Liver (tissue), 9 donors: ENCODE results near the gene ABCC5. TPM values are rescaled to one million over a fixed set of nuclear protein-coding genes. Genes with fewer than 3 reads are reported as not detected.

Source experiments
- DNase-seq: peaks from one replicate; pipeline ENCODE4 v3.0.0-alpha.2; 2017; ENCODE audit warnings: low spot score
- H3K27ac ChIP-seq, 2 donors: one replicate each; pipeline ENCODE4 v1.7.0; 2013; ENCODE audit warnings: inconsistent platforms in 2 of 2, low read length in 2 of 2, control low read depth in 1 of 2, low read depth in 1 of 2, mild to moderate bottlenecking in 1 of 2
- H3K27me3 ChIP-seq, 4 donors: one replicate each; pipeline versions ENCODE4 v1.6.1 to v1.7.0; 2013; ENCODE audit warnings: low read length in 3 of 4, inconsistent platforms in 1 of 4, mild to moderate bottlenecking in 1 of 4, moderate library complexity in 1 of 4; ENCODE audit not compliant: control insufficient read depth in 4 of 4, insufficient read depth in 4 of 4
- H3K36me3 ChIP-seq, 4 donors: one replicate each; pipeline versions ENCODE4 v1.6.1 to v1.7.0; 2013; ENCODE audit warnings: low read length in 3 of 4, mild to moderate bottlenecking in 3 of 4, low read depth in 1 of 4, moderate library complexity in 1 of 4; ENCODE audit not compliant: control insufficient read depth in 4 of 4, insufficient read depth in 3 of 4
- H3K4me1 ChIP-seq, 4 donors: one replicate each; pipeline versions ENCODE4 v1.6.1 to v1.7.0; 2013; ENCODE audit warnings: low read length in 3 of 4, mild to moderate bottlenecking in 3 of 4, moderate library complexity in 1 of 4; ENCODE audit not compliant: control insufficient read depth in 4 of 4, insufficient read depth in 4 of 4
- H3K4me3 ChIP-seq, 3 donors: one replicate each; pipeline versions ENCODE4 v1.6.1 to v1.7.0; 2013; ENCODE audit warnings: low read length in 3 of 3, control low read depth in 1 of 3, low read depth in 1 of 3, mild to moderate bottlenecking in 1 of 3
- H3K9ac ChIP-seq, 2 donors: one replicate each; pipeline ENCODE4 v1.7.0; 2013; ENCODE audit warnings: low read length in 2 of 2, mild to moderate bottlenecking in 2 of 2, moderate library complexity in 2 of 2, control low read depth in 1 of 2, low read depth in 1 of 2
- H3K9me3 ChIP-seq, 4 donors: one replicate each; pipeline versions ENCODE4 v1.6.1 to v1.7.0; 2013; ENCODE audit warnings: low read length in 3 of 4; ENCODE audit not compliant: control insufficient read depth in 4 of 4
- CTCF ChIP-seq: fragments of 150-350 bp; IDR thresholded peaks from 2 replicates; pipeline ENCODE4 v1.5.1; 2017; ENCODE audit warnings: improper control_type of control experiment, low read depth, low read length; ENCODE audit not compliant: missing input control
- EGR1 ChIP-seq, 2 donors: IDR thresholded peaks; 2 replicates each; pipeline ENCODE4 v1.6.1; 2016 to 2018; ENCODE audit warnings: antibody characterized with exemption in 2 of 2, low read depth in 2 of 2
- FOXA1 ChIP-seq: IDR thresholded peaks from 2 replicates; pipeline ENCODE4 v1.6.1; 2016; ENCODE audit warnings: antibody characterized with exemption
- FOXA2 ChIP-seq: IDR thresholded peaks from 2 replicates; pipeline ENCODE4 v1.6.1; 2016; ENCODE audit warnings: antibody characterized with exemption
- GABPA ChIP-seq, 2 donors: IDR thresholded peaks in 1 of 2; conservative IDR thresholded peaks in 1 of 2; 2 replicates each; pipeline ENCODE4 v1.6.1; 2016; ENCODE audit warnings: antibody characterized with exemption in 2 of 2, mild to moderate bottlenecking in 1 of 2, moderate library complexity in 1 of 2
- HNF4A ChIP-seq, 2 donors: conservative IDR thresholded peaks; 2 replicates each; pipeline ENCODE4 v1.6.1; 2016; ENCODE audit warnings: antibody characterized with exemption in 2 of 2, mild to moderate bottlenecking in 2 of 2
- HNF4G ChIP-seq: IDR thresholded peaks from 2 replicates; pipeline ENCODE4 v1.6.1; 2016; ENCODE audit warnings: antibody characterized with exemption
- JUND ChIP-seq, 2 donors: IDR thresholded peaks; 2 replicates each; pipeline ENCODE4 v1.6.1; 2016; ENCODE audit warnings: antibody characterized with exemption in 2 of 2
- MAX ChIP-seq: IDR thresholded peaks from 2 replicates; pipeline ENCODE4 v1.6.1; 2016; ENCODE audit warnings: antibody characterized with exemption
- NR2F2 ChIP-seq: IDR thresholded peaks from 2 replicates; pipeline ENCODE4 v1.6.1; 2016; ENCODE audit warnings: antibody characterized with exemption
- RAD21 ChIP-seq, 2 donors: IDR thresholded peaks; 2 replicates each; pipeline ENCODE4 v1.6.1; 2016; ENCODE audit warnings: antibody characterized with exemption in 2 of 2, mild to moderate bottlenecking in 2 of 2
- REST ChIP-seq: IDR thresholded peaks from 2 replicates; pipeline ENCODE4 v1.6.1; 2016; ENCODE audit warnings: antibody characterized with exemption, mild to moderate bottlenecking
- RXRA ChIP-seq, 2 donors: IDR thresholded peaks; 2 replicates each; pipeline ENCODE4 v1.6.1; 2017 to 2018; ENCODE audit warnings: antibody characterized with exemption in 2 of 2, mild to moderate bottlenecking in 1 of 2
- SP1 ChIP-seq: IDR thresholded peaks from 2 replicates; pipeline ENCODE4 v1.6.1; 2018; ENCODE audit warnings: antibody characterized with exemption, mild to moderate bottlenecking
- TAF1 ChIP-seq: conservative IDR thresholded peaks from 2 replicates; pipeline ENCODE4 v1.6.1; 2016; ENCODE audit warnings: antibody characterized with exemption, mild to moderate bottlenecking
- YY1 ChIP-seq: IDR thresholded peaks from 2 replicates; pipeline ENCODE4 v1.6.1; 2016; ENCODE audit warnings: antibody characterized with exemption, mild to moderate bottlenecking
- WGBS: extraction: QIAGEN DNeasy Blood & Tissue Kit; methylation state at CpG from one replicate; pipeline ENCODE4 v1.1.7; 2013; 5-methylcytosine and 5-hydroxymethylcytosine counted together
- polyA plus RNA-seq, 2 donors: library from polyadenylated mRNA; stranded (reverse) in 1 of 2; unstranded in 1 of 2; fragments of 200-250 nt in 1 of 2; fragments of >200 nt in 1 of 2; fragmentation: Nextera tagmentation in 1 of 2; extraction: Ambion mirVana in 1 of 2; gene quantifications; one replicate each; pipeline versions ENCODE4 v1.2.1 to v1.2.3, GENCODE V29; 2013 to 2015
- total RNA-seq, 2 donors: library from RNA; depleted of rRNA; stranded (reverse); fragments of >200 nt; gene quantifications; one replicate each; pipeline ENCODE4 v1.2.3, GENCODE V29; 2014
- TF ChIP-seq, protein P1 (sequence below): IDR thresholded peaks from 2 replicates; pipeline ENCODE4 v1.6.1; 2016; ENCODE audit warnings: antibody characterized with exemption
- TF ChIP-seq, protein P2 (sequence below): IDR thresholded peaks from 2 replicates; pipeline ENCODE4 v1.6.1; 2016; ENCODE audit warnings: antibody characterized with exemption
- donor health status: healthy.
- donor health status: healthy.
- donor health status: healthy.
- donor health status: healthy.
- donor health status: healthy.

Gene ABCC5
- total and polyA plus RNA-seq, 4 donors = 2.8 to 35.7 (median 8.1) TPM

GRCh38 chr3:183898028-183898431 lies 119.7 kb downstream of the ABCC5 start:
- H3K4me1 ChIP-seq = no peaks in the 10 kb centered on the region
- H3K27ac ChIP-seq = no peak overlapping the region
- no peak overlapping the region for H3K4me3 ChIP-seq
- no peak for DNase-seq
- TF ChIP-seq SP1 (no peak), YY1 (no peak), RAD21 (IDR thresholded peaks at IDR 0.05) (no peak), RXRA (IDR thresholded peaks at IDR 0.05) (no peak), MAX (no peak), CTCF (no peak), JUND (IDR thresholded peaks at IDR 0.05) (no peak), EGR1 (IDR thresholded peaks at IDR 0.05; ENCODE audit: low read depth in 2 of 2) (no peak), TAF1 (no peak), REST (no peak), HNF4G (no peak), FOXA2 (no peak), NR2F2 (no peak), HNF4A (conservative IDR thresholded peaks at IDR 0.05) (no peak), GABPA (IDR thresholded peaks at IDR 0.05 in 1 of 2, conservative IDR thresholded peaks at IDR 0.05 in 1 of 2) (no peak), FOXA1 (no peak)
- TF ChIP-seq, protein P1, sequence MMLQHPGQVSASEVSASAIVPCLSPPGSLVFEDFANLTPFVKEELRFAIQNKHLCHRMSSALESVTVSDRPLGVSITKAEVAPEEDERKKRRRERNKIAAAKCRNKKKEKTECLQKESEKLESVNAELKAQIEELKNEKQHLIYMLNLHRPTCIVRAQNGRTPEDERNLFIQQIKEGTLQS = no peak
- TF ChIP-seq, protein P2, sequence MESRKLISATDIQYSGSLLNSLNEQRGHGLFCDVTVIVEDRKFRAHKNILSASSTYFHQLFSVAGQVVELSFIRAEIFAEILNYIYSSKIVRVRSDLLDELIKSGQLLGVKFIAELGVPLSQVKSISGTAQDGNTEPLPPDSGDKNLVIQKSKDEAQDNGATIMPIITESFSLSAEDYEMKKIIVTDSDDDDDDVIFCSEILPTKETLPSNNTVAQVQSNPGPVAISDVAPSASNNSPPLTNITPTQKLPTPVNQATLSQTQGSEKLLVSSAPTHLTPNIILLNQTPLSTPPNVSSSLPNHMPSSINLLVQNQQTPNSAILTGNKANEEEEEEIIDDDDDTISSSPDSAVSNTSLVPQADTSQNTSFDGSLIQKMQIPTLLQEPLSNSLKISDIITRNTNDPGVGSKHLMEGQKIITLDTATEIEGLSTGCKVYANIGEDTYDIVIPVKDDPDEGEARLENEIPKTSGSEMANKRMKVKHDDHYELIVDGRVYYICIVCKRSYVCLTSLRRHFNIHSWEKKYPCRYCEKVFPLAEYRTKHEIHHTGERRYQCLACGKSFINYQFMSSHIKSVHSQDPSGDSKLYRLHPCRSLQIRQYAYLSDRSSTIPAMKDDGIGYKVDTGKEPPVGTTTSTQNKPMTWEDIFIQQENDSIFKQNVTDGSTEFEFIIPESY = no peak
- no peaks in the 10 kb centered on the region for H3K27me3 ChIP-seq
- no peaks in the 10 kb centered on the region for H3K9me3 ChIP-seq
- WGBS = 62% methylated on average over 11 of the region's 11 CpGs
- H3K9ac ChIP-seq = no peak overlapping the region
- no peaks in the 10 kb centered on the region for H3K36me3 ChIP-seq
